Measurements from ENCODE around the gene INS. TPM values are rescaled to one million over a fixed set of nuclear protein-coding genes. Genes with fewer than 3 reads are reported as not detected.

Gene INS
- total and polyA plus RNA-seq, 2 of the 8 experiments (the other 6 are each of a cell fraction or from before 2014, with no cell fraction given): not detected

GRCh38 chr11:2208691-2209369, 47.8 kb upstream of the INS start:
- Histone ChIP-seq H3K79me1 (ENCODE audit: low read depth, low read length) (no peaks in the 10 kb centered on the region; the same call in 1 of the 2 replicates), H2BK15ac (ENCODE audit: low read length) (no peak overlapping the region), H2BK12ac (ENCODE audit: low read depth, low read length) (no peak overlapping the region), H3K27ac (ENCODE audit: low read depth, low read length) (no peak overlapping the region), H2AK5ac (ENCODE audit: low read depth, low read length) (no peak overlapping the region), H2BK120ac (replicated peaks; ENCODE audit: low read depth, low read length) (no peak overlapping the region), H3K36me3 (ENCODE audit: control insufficient read depth in 2 of 4, insufficient read depth in 4 of 4, low read length in 3 of 4) (no peaks in the 10 kb centered on the region), H3K4me2 (ENCODE audit: insufficient read depth in 1 of 2, low read depth in 2 of 2, low read length in 2 of 2) (no peak overlapping the region), H3K23ac (ENCODE audit: insufficient read length) (no peak overlapping the region), H3K9ac (replicated peaks in 1 of 4; ENCODE audit: extremely low read depth in 1 of 4, low read depth in 3 of 4, low read length in 3 of 4) (no peak overlapping the region), H3K23me2 (ENCODE audit: low read depth, low read length) (no peaks in the 10 kb centered on the region; the same call in 1 of the 2 replicates), H3K4ac (replicated peaks; ENCODE audit: insufficient read length, low read depth, low read length) (no peak overlapping the region), H4K20me1 (replicated peaks in 1 of 2; ENCODE audit: control insufficient read depth in 1 of 2, insufficient read depth in 2 of 2, low read length in 2 of 2) (no peaks in the 10 kb centered on the region), H3K27me3 (replicated peaks in 1 of 4; ENCODE audit: control insufficient read depth in 3 of 4, extremely low read depth in 1 of 4, insufficient read depth in 3 of 4, low read length in 3 of 4) (peaks cover 0 to 6% (median 1%) of the 10 kb centered on the region in 4 experiments; a peak in 4 of 7 replicates), H4K91ac (replicated peaks; ENCODE audit: insufficient read length, low read length) (peak overlapping the region; percentile 19), H2BK5ac (ENCODE audit: low read depth, low read length) (no peak overlapping the region), H2BK20ac (ENCODE audit: low read length) (no peak overlapping the region), H4K8ac (ENCODE audit: extremely low read depth, insufficient read depth, low read length) (no peak overlapping the region), H3K18ac (ENCODE audit: extremely low read depth, low read length) (no peak overlapping the region), H4K5ac (ENCODE audit: insufficient read length, low read depth, low read length) (no peak overlapping the region), H2AFZ (ENCODE audit: low read length) (no peak overlapping the region), H3K9me3 (ENCODE audit: insufficient read depth in 2 of 2, low read depth in 1 of 2, low read length in 1 of 2) (no peaks in the 10 kb centered on the region), H3K79me2 (ENCODE audit: control insufficient read depth in 1 of 2, insufficient read depth in 2 of 2, low read length in 2 of 2) (no peaks in the 10 kb centered on the region), H3K4me3 (ENCODE audit: extremely low read depth in 1 of 4, insufficient read depth in 2 of 4, low read depth in 3 of 4, low read length in 4 of 4) (no peak overlapping the region), H3K56ac (replicated peaks; ENCODE audit: insufficient read length, low read depth, low read length) (no peak overlapping the region), H3K14ac (ENCODE audit: insufficient read length) (no peak overlapping the region), H3K4me1 (replicated peaks in 1 of 4; ENCODE audit: control insufficient read depth in 3 of 4, insufficient read depth in 4 of 4, low read length in 3 of 4) (peaks cover 5 to 11% (median 8%) of the 10 kb centered on the region in 4 experiments)
- POLR2A ChIA-PET (ENCODE audit: partially characterized antibody): interaction anchor here (1.8 kb wide), 1 partner anchor 10 kb away, joined by 4 read pairs; no protein-coding TSS in a partner anchor
- 92% methylated on average over 22 of the region's 24 CpGs; no CpG with 5 or more reads in 1 of the 2 experiments for WGBS, 2 experiments (ENCODE audit: extremely low coverage in 1 of 2, insufficient coverage in 1 of 2, insufficient read length in 1 of 2, insufficient replicate concordance in 2 of 2, low coverage in 1 of 2, low lambda C conversion rate in 2 of 2, missing lambda C conversion rate in 1 of 2)
- DNase-seq (ENCODE audit: low read depth in 1 of 2, low spot score in 2 of 2) (peak in 1 of 2 experiments; percentile 48), FAIRE-seq (no peak)
- CTCF ChIA-PET (ENCODE audit: partially characterized antibody): interaction anchor here (0.7 to 4.0 kb wide), 15 partner anchors 9 to 211 kb away, joined by 3 to 30 read pairs (median 4); partner anchors contain the start of genes C11orf21 and TSPAN32
- TF ChIP-seq, protein P1, sequence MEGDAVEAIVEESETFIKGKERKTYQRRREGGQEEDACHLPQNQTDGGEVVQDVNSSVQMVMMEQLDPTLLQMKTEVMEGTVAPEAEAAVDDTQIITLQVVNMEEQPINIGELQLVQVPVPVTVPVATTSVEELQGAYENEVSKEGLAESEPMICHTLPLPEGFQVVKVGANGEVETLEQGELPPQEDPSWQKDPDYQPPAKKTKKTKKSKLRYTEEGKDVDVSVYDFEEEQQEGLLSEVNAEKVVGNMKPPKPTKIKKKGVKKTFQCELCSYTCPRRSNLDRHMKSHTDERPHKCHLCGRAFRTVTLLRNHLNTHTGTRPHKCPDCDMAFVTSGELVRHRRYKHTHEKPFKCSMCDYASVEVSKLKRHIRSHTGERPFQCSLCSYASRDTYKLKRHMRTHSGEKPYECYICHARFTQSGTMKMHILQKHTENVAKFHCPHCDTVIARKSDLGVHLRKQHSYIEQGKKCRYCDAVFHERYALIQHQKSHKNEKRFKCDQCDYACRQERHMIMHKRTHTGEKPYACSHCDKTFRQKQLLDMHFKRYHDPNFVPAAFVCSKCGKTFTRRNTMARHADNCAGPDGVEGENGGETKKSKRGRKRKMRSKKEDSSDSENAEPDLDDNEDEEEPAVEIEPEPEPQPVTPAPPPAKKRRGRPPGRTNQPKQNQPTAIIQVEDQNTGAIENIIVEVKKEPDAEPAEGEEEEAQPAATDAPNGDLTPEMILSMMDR (IDR thresholded peaks at IDR 0.05; ENCODE audit: control extremely low read depth in 1 of 3, insufficient read depth in 1 of 3, low read depth in 1 of 3, low read length in 3 of 3): peak; percentile 25 to 48 (median 47)
- TF ChIP-seq SUZ12 (IDR thresholded peaks at IDR 0.05; ENCODE audit: low read length) (no peak), CHD2 (IDR thresholded peaks at IDR 0.05; ENCODE audit: low read length) (no peak), E2F6 (IDR thresholded peaks at IDR 0.05) (no peak), CEBPB (IDR thresholded peaks at IDR 0.05; ENCODE audit: low read depth, low read length) (no peak), TAF1 (IDR thresholded peaks at IDR 0.05; ENCODE audit: low read depth, low read length) (no peak), CTBP2 (IDR thresholded peaks at IDR 0.05; ENCODE audit: borderline replicate concordance, insufficient read depth, insufficient read length, low read length) (no peak), ATF3 (IDR thresholded peaks at IDR 0.05; ENCODE audit: insufficient read depth, low read depth, low read length) (no peak)

Measured in H1 (cell line).